Skeletal muscle satellite cell (primary cell): Measurements from ENCODE around the gene STS.
"Not testable (repeated sequence)": the region's sequence is repeated elsewhere in the genome, so short reads cannot be mapped to it uniquely, and the experiment has no call there.

Experiments used
- H3K27me3 ChIP-seq: 2 replicates; pipeline ENCODE4 v1.7.0; 2013; ENCODE audit warnings: low read length; ENCODE audit not compliant: control insufficient read depth, insufficient read depth
- H3K36me3 ChIP-seq: 2 replicates; pipeline ENCODE4 v1.7.0; 2013; ENCODE audit warnings: mild to moderate bottlenecking, control low read depth, low read length; ENCODE audit not compliant: insufficient read depth
- H3K4me1 ChIP-seq: 2 replicates; pipeline ENCODE4 v1.7.0; 2013; ENCODE audit warnings: low read length; ENCODE audit not compliant: control insufficient read depth, insufficient read depth
- H3K4me2 ChIP-seq: 2 replicates; pipeline ENCODE4 v1.7.0; 2013; ENCODE audit warnings: mild to moderate bottlenecking, low read length
- H3K4me3 ChIP-seq: 2 replicates; pipeline ENCODE4 v1.7.0; 2013; ENCODE audit warnings: low read length
- H3K9ac ChIP-seq: 2 replicates; pipeline ENCODE4 v1.7.0; 2013; ENCODE audit warnings: mild to moderate bottlenecking, low read depth, low read length, moderate library complexity
- H3K9me3 ChIP-seq: replicated peaks from 2 replicates; pipeline ENCODE4 v1.7.0; 2013; ENCODE audit warnings: mild to moderate bottlenecking, control low read depth, low read length

Gene STS

GRCh38 chrX:7158468-7158990 is 11.0 kb downstream of the STS start:
- no peaks in the 10 kb centered on the region for H3K27me3 ChIP-seq
- H3K9ac ChIP-seq = no peak overlapping the region
- no peak overlapping the region for H3K4me2 ChIP-seq
- no peak overlapping the region for H3K4me3 ChIP-seq
- no peaks in the 10 kb centered on the region for H3K36me3 ChIP-seq
- H3K9me3 ChIP-seq = no peaks in the 10 kb centered on the region
- peaks cover 4% of the 10 kb centered on the region for H3K4me1 ChIP-seq

GRCh38 chrX:7159149-7159861 is 11.8 kb downstream of the STS start:
- no peak overlapping the region for H3K4me2 ChIP-seq

GRCh38 chrX:7163146-7163677 is 15.7 kb downstream of the STS start:
- Histone ChIP-seq H3K9me3 (no peaks in the 10 kb centered on the region), H3K36me3 (no peaks in the 10 kb centered on the region), H3K4me2 (no peak overlapping the region), H3K27me3 (no peaks in the 10 kb centered on the region), H3K4me1 (peaks cover 4% of the 10 kb centered on the region), H3K9ac (no peak overlapping the region), H3K4me3 (no peak overlapping the region)

More at GRCh38 chrX:7159149-7159861, 11.8 kb downstream of the STS start:
- Histone ChIP-seq H3K27me3 (no peaks in the 10 kb centered on the region), H3K4me1 (peaks cover 4% of the 10 kb centered on the region), H3K4me3 (no peak overlapping the region), H3K36me3 (no peaks in the 10 kb centered on the region), H3K9ac (no peak overlapping the region), H3K9me3 (no peaks in the 10 kb centered on the region)

DNA sequence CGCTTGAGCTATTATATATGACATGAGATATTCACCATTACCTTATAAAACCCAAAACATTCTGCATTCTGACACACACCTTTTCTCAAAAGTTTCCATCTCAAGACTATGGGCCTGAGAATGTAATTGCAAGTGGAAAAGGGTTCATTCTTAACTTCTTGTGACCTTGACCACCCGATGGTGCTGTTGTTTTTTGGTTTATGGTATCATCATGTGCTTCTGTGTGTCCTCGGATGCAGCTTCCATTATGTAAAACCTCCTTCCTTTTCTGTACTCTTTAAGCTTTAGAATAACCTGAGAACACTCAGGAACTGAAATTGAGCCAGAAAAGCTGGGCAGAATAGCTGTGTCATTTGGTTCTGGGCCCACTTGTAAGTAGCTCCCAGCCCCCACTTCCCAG is 16.7 kb downstream of the STS start:
- no peak overlapping the region for H3K9ac ChIP-seq
- no peaks in the 10 kb centered on the region for H3K27me3 ChIP-seq
- no peaks in the 10 kb centered on the region for H3K36me3 ChIP-seq
- H3K4me2 ChIP-seq = no peak overlapping the region
- no peaks in the 10 kb centered on the region for H3K9me3 ChIP-seq
- H3K4me3 ChIP-seq = no peak overlapping the region
- H3K4me1 ChIP-seq = peaks cover 4% of the 10 kb centered on the region

DNA sequence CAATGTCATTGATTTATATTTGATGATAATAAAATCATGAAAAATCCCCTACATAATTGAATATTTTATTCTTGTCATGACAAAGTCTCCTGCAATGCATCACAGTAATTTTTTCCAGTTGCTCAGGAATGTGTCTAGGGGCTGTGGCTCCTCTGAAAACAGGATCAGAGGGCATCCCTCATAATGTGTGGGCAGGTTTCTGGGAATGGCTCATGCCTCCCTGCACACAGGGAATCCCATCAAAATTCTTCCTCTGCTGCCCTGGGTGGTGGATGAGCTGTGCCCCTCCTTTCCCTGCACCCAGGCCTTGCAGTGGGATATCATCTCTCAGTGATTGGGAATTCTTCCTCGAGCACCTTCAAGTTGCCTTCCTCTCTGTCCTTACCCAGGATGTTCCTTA is 20.9 kb downstream of the STS start:
- H3K36me3 ChIP-seq = no peaks in the 10 kb centered on the region
- H3K27me3 ChIP-seq = no peaks in the 10 kb centered on the region
- H3K4me2 ChIP-seq = no peak overlapping the region
- no peaks in the 10 kb centered on the region for H3K9me3 ChIP-seq
- no peak overlapping the region for H3K9ac ChIP-seq
- no peaks in the 10 kb centered on the region for H3K4me1 ChIP-seq
- no peak overlapping the region for H3K4me3 ChIP-seq

DNA sequence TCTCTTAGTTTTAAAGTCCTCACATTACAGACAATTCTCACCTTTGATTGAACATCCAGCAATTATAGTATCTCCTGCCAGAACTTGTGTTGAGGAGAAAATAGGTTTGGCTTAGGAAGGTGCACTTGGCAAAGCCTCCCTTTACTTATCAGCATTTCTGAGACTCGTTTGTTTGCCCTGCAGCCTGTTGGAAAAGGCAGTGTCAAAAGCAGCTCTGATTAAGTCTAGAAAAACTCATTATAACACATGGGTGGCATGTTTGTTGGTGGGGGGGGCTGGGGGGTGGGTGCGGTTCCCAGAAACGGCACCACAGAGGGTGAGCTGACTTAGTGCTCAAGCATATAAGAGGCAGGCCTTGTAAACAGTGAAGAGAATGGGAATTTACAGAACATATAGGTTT is 22.1 kb downstream of the STS start:
- Histone ChIP-seq H3K4me3 (no peak overlapping the region), H3K4me2 (no peak overlapping the region), H3K9ac (no peak overlapping the region), H3K36me3 (no peaks in the 10 kb centered on the region), H3K27me3 (no peaks in the 10 kb centered on the region), H3K9me3 (no peaks in the 10 kb centered on the region), H3K4me1 (no peaks in the 10 kb centered on the region)

GRCh38 chrX:7170898-7171297 is 23.4 kb downstream of the STS start:
- H3K4me3 ChIP-seq = no peak overlapping the region
- H3K4me2 ChIP-seq = no peak overlapping the region
- H3K9ac ChIP-seq = no peak overlapping the region
- no peaks in the 10 kb centered on the region for H3K9me3 ChIP-seq
- no peaks in the 10 kb centered on the region for H3K4me1 ChIP-seq
- no peaks in the 10 kb centered on the region for H3K36me3 ChIP-seq
- no peaks in the 10 kb centered on the region for H3K27me3 ChIP-seq

- H3K27me3 ChIP-seq, H3K4me3 ChIP-seq, H3K4me2 ChIP-seq, H3K4me1 ChIP-seq, H3K36me3 ChIP-seq, H3K9ac ChIP-seq, H3K9me3 ChIP-seq: not testable (repeated sequence)
These were observed 31.3 kb downstream of the STS start for GRCh38 chrX:7178859-7179258.

GRCh38 chrX:7179446-7179845 is 31.9 kb downstream of the STS start:
- H3K4me2 ChIP-seq = no peak overlapping the region
- no peaks in the 10 kb centered on the region for H3K9me3 ChIP-seq
- no peak overlapping the region for H3K4me3 ChIP-seq
- H3K36me3 ChIP-seq = no peaks in the 10 kb centered on the region
- no peaks in the 10 kb centered on the region for H3K4me1 ChIP-seq
- H3K27me3 ChIP-seq = peaks cover 5% of the 10 kb centered on the region
- H3K9ac ChIP-seq = no peak overlapping the region

DNA sequence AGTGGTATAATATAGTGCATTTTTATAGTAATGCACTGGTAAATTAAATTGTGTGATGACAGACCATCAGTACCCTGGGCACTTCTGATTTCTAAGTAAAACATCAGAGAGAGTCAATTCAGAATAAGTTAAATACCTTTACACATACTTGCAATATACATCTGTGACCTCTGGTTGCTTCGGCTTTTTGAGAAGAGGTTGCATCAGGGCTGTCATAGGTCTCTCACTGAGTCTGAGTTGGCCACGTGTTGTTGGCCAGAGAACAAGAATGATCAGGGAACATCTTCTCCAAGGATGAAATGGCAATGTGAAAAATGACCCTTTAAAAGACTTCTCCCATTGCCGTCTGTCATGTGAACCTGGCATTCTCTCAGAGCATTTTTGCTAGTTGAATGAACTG is 37.3 kb downstream of the STS start:
- H3K27me3 ChIP-seq = no peaks in the 10 kb centered on the region
- H3K36me3 ChIP-seq = no peaks in the 10 kb centered on the region
- no peak overlapping the region for H3K9ac ChIP-seq
- H3K4me3 ChIP-seq = no peak overlapping the region
- no peak overlapping the region for H3K4me2 ChIP-seq
- H3K4me1 ChIP-seq = no peaks in the 10 kb centered on the region
- no peaks in the 10 kb centered on the region for H3K9me3 ChIP-seq

DNA sequence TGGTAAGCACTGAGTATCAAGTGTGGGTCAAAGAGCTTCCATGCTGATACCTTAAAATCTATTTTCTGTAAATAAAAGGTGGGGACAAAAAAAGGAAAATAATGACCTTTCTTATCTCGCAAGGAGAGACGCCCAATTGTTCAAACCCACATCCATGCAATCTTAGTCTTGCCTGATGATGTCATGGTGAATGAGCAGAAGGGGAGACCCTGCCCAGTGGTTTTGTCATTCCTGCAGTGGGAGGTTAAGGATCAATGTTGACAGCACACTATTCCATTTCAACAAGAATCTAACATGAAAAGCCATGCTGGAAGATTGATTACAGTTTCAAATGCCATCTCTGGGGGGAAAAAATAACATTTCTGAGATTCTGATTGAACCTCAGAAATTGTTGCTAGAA is 41.2 kb downstream of the STS start:
- Histone ChIP-seq H3K9ac (no peak overlapping the region), H3K36me3 (no peaks in the 10 kb centered on the region), H3K4me2 (no peak overlapping the region), H3K9me3 (no peaks in the 10 kb centered on the region), H3K4me3 (no peak overlapping the region), H3K27me3 (no peaks in the 10 kb centered on the region), H3K4me1 (no peaks in the 10 kb centered on the region)

DNA sequence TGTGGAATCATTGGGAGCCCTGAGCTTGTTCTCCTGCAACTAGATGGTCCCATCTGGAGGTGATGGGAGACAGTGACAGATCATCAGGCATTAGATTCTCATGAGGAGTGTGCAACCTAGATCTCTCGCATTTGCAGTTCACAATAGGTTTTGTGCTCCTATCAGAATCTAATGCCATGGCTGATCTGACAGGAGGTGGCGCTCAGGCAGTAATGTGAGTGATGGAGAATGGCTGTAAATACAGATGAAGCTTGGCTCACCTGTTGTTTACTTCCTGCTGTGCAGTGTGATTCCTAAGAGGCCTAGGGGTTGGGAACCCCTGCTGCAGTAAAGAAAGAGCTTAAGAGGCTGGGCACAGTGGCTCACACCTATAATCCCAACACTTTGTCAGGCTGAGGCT is 42.6 kb downstream of the STS start:
- Histone ChIP-seq H3K36me3 (no peaks in the 10 kb centered on the region), H3K27me3 (no peaks in the 10 kb centered on the region), H3K4me1 (no peaks in the 10 kb centered on the region), H3K4me3 (no peak overlapping the region), H3K9ac (no peak overlapping the region), H3K4me2 (no peak overlapping the region), H3K9me3 (no peaks in the 10 kb centered on the region)
